Activated CD4-positive, CD25-positive, alpha-beta regulatory T cell treated with anti-CD3 and anti-CD28 coated beads, Interleukin-2, amount 50 U/mL, for 72 hours (primary cell): ENCODE measurements around the gene TLR9.

Source experiments
- DNase-seq: peaks from one replicate; pipeline ENCODE4 v3.0.0; 2021

Gene TLR9

DNA sequence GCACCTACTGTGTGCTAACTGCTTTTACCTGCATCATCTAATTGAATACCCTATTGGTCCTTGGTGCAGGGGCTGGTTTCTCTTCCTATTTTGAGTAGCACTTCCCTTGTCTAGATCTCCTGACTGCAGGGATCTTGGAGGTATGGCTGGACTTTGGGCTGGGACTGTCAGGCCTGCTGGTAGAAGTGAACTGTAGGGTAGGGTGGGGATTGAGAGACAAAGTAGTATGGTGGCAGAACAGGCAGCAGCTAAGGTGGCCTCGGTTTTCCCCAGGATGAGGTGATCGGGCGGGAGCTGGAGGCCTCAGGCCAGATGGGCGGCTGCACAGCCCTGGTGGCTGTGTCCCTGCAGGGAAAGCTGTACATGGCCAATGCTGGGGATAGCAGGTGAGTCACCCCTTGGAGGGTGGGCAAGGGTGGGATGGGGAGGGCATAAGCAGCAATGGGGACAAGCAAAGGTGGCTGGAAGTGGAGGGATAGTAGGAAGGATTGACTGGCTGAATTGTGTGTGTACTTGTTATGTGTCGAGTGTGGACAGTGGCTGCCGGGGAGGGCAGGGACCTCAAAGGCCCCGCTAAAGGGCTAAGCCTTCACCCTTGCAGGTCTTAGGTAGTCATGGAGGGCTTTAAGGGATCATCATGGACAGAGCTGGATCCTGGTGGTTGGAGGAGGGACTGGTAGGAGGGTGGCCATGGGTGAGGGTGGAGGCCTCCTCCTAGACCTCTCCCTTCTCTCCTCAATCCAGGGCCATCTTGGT lies 22.1 kb upstream of the TLR9 start:
- peak; percentile 28 for DNase-seq

DNA sequence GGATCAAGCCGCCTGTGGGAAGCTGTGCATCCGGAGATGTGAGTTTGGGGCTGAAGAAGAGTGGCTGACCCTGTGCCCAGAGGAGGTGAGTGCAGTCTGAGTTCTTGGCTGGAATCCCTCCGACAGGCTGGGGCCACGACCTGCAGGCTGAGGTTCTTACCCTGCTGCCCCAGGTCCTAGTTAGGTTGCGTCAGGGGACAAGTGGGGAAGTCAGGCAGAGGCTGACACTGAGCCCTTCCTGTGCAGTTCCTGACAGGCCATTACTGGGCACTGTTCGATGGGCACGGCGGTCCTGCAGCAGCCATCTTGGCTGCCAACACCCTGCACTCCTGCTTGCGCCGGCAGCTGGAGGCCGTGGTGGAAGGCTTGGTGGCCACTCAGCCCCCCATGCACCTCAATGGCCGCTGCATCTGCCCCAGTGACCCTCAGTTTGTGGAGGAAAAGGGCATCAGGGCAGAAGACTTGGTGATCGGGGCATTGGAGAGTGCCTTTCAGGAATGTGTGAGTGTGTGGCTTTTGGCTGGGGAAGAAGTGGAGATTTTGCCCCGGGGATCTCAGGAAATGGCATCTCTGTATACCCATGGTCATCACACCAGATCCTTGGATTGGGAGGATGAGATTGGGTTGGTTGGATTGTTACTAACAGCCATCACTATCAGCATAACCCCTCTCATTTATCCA lies 21.4 kb upstream of the TLR9 start:
- DNase-seq: peak; percentile 36

DNA sequence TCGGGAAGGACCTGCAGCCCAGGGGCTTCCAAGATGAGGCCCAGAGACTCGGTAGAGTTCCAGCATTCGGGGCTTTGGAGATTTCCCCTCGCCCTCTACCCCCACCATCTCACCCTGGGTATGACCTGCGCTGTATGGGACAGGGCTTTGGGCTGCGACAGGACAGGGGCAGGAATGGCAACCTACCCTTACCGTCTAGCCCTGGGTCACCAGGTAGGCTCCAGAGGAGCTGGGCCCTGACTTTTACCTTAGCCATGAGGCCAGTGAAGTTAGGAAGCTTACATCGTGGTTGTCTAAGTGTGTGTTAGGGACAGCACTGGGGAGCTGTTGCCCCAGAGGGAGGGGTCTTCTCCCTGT lies 20.8 kb upstream of the TLR9 start:
- no peak for DNase-seq

DNA sequence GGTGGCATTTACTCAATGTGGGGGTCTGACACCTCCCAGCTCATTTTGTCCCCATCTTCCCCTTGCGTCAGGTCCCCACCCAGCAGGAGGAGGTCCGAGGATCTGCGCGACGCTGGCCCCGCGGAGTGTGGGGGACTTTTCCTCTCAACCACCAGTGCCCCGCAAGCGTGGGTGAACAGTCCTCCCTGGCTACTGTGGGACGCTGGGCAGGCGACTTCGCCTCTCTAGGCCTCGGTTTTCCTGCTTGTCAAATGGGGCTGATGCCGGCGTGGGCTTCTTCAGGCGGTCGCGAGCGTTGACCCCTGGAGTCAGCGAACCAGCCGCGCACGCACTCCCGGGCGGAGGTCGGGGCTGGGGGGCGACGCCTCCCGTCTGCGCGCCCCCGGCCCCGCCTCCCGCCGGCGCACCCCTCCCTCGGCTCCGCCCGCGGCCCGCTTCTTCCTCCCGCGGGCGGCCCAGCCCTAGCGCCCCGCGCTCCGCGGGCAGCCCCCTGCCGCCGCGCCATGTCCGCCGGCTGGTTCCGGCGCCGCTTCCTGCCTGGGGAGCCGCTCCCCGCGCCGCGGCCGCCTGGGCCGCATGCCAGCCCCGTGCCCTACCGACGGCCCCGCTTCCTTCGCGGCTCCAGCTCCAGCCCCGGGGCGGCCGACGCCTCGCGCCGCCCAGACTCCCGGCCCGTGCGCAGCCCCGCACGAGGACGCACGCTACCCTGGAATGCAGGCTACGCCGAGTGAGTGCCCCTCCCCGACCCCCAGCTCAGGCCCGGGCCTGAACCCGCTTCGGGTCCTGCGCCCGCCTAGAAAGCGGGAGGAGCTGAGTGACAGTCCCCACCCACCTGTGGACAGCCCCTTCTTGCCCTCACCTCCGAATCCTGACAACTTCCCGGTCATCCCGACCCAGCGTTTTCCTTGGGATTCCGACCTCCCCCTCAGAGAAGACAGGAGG lies 20.1 kb upstream of the TLR9 start, which contains the start of gene PPM1M:
PPM1M (plus strand) TSS at position 438 of the 942 bp plus-strand sequence; CDS start at position 504, 66 bp downstream.
- DNase-seq: peak; percentile 68

DNA sequence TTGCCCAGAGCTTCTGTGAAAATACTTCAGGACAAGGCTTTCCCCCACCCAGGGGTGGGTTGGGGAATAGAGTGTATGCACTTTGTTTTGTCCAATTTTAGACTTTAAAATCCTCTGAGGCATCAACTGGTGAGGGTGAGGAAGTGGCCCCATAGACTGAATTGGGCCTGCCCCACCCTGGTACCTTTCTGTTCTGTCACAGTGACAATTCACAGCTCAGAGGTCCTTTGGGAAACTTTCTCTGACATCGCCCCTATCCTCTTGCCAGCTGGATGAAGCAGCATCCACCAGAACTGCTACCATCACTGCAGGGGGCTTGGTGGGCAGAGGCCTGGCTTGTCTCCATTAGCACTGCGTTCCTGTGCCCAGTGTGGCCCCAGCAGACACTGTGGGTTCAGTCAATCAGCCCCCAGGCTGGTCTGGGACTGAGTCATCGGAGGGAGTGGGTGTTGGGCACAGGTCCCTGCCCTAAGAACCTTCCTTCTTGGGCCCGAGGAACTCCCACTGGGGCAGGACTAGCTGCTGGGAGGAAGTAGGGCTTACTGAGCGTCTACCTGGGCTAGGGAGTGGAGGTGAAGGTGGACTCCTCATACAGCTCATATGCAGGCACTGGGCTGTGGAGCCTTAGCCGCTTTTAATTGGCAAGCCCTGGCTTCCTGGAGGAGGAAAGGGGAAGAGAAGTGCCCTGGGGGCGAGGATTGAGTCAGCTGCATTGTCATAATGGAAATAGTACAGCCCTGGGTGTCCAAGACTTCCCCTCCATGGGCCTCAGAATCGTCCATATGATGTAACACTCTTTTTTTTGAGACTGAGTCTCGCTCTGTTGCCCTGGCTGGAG lies 18.6 kb upstream of the TLR9 start:
- DNase-seq: peak; percentile 50

DNA sequence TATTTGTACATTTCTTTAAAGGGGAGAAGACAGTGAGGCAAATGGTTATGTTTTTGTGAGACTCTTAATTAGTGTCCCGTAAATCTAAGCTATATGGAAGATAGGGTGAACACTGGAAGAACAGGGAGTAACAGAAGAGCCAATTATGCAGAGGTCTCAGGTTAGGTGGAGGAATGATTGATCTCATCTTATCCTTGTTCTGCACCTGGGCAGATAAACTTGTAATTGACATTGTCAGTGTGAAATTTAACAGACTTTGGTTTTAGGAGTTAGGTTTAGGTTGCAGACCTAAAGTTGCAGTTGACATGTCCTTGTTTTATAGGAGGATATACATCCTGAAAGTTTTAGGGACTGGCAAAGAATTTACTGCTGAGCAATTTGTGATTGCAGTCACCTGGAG lies 16.6 kb upstream of the TLR9 start:
- no peak for DNase-seq

DNA sequence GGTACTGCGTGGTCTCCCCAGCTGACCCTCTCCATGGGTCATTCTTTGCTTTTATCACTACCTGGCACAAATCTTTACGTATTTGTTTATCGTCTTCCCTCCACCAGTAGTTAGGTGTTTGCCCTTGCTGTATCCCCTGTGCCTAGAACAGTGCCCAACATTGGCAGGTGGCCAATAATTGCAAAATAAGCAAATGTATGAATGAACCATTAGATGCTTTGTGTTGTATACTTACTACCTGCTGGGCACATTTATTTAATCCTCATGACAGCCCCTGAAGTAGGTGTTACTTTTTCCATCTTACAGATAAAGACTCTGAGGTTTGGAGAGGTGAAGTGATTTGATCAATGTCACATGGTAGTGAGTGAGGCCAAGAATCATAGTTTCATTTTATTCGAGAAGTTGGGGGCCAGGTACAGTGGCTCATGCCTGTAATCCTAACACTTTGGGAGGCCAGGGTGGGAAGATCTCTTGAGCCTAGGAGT lies 15.5 kb upstream of the TLR9 start:
- DNase-seq: no peak

DNA sequence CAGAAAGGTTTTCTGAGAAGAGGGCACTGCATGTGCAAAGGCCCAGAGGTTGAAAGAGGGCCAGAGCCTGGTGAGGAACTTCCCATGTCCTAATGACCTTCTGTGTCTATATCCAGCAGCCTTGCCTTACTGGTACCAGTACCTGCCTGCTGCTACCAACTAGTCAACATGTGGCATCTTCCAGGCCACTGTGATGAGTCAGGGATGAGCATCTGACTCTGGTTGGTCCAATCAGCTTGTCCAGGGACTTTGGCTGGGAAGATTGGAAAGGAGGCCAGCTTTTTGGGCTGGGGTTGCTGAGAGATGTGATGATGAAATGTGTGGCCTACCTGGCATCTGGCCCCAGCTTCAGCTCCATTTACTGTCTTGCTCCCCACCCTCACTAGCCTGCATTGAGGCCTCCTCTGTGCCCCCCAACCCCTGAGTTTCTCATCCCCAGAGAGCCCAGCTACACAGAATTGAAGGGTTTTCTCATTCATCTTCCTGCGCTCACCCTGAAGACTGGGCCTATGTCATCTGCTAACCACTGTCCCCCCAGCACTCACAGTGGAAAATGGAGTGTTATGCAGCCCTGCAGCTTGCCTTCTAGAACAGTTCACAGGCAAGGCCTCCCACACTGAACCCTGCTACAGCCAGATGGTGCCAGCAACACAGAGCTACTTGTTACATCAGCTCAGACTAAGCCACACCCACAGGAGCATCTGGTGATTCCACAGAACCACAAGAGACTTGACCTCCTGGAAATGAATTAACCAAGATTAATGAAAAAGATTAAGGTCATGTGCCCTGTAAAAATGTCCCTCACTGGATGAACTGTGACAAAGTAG lies 14.8 kb upstream of the TLR9 start:
- DNase-seq: peak; percentile 48

DNA sequence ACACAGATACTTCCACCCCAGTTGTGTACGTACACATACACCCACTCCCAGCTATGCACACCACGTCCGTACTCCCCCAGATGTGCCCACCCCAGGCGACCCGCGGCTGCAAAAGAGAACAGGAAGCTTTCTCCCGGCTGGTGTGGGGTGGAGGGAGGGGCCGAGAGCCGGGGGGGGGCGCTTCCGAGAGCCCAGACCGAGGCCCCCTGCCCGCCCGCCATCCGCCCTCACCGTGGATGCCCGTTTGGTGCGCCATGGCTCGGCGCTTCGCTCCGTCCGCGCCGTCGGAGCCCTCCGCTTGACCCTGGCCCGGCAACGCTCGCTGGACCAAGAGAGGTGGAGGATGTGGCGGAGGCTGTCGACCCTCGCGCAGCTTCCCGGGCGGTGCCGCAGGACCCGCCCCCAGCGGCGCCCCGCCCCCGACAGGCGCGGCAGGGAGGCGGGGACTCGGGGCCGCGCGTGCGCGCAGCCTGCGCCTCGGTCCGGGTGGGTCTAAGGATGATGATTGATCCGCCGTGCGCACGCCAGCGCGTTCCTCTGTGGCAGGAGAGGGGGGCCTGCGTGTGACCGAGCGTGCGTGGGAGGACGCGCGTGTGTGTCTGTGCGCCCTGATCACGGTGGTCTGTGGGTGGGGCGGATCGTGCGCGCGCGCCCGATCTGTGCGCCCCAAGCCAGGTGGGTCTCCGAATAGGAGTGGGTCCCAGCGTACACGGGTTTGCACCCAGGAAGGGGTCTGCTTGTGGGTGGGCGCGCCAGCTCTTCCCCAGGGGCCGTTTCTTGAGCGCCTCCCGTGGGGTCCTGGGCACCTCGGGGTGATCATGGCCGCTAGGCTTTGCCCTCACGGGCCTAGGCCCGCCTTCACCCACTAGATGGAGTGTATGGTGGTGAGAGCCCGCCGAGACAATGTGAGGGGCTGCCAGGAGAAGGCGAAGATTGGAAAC lies 13.6 kb upstream of the TLR9 start, which contains the start of gene TWF2:
TWF2 (minus strand) TSS at position 398 of the 941 bp plus-strand sequence; CDS start at position 256, 142 bp downstream.
- peak; percentile 88 for DNase-seq

DNA sequence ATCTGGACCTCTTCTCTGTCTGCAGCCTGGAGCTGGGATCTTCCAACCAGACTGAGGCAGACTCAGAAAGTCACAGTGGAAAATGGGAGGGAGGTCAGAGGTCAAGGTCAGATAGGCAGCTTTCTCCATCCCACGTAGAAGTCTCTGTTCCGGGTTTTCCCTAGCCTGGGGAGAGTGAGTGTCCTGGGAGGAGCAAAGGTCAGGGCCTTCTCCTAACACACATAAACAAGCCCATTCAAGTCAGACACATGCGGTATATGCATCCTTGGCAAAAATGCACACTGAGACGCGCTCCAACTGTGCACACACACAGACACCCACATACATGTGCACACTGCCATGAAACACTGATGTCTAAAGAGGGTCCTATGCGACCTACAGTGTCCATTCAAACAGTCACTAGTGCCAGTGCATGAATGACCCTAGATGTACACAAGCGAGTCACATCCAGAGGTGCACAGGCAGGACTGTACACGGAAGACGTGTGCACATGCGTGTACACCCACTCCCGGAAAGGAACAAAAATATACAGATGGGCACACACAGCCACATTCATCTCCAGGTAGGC lies 12.8 kb upstream of the TLR9 start:
- no peak for DNase-seq

DNA sequence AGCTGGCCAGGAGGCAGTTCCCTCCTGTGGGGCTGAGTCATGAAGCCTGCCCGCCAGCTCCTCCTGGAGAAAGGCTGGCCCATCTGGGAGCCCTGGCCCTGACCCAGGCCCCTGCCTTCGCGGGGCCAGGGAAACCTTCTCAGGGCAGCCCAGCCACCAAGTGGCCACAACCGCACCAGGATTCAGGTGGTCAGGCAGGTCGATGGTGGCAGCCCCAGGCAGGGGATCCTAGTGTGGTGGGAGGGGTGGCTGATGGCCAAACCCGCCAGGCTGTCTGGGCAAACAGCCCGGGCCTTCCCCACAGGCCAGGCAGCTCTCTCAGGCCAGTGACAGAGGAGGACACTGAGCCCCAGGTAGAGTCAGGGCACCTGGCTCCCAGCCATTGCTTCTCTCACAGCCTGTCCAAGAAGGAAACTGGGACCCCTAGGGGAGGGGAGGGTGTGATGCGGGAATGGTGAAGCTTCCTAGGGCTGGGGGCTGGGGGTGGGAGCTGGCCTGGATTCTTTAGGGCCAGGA lies 12.3 kb upstream of the TLR9 start:
- DNase-seq: no peak

DNA sequence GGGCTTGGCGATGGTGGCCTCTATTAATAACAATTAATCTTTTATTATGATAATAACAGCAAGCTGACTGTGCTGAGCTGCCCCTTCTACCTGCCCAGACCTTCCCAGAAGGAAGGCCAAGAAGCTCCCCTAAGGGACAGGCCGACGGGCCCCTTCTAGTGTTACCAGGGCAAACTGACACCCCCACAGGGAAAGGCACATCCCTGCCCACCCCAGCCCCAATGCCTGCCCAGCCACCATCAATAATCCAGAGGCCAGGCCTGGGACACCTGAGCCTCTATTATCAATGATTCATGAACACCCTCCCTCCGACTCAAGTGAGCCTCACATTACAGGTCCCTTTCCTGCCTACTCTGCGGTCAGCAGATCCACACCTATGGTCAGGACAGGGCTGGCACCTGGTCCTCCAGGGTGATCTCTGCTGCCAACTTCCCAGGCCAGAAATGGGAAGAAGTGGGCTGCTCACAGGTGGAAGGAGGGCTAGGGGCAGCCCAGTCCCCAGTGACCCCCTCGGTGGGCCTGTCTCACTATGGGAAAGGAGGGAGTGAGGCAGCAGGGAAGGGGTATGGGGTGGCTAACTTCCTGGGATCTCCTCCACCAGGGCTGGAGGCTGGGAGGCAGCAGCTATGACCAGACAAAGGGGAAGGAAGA lies 11.7 kb upstream of the TLR9 start:
- no peak for DNase-seq

DNA sequence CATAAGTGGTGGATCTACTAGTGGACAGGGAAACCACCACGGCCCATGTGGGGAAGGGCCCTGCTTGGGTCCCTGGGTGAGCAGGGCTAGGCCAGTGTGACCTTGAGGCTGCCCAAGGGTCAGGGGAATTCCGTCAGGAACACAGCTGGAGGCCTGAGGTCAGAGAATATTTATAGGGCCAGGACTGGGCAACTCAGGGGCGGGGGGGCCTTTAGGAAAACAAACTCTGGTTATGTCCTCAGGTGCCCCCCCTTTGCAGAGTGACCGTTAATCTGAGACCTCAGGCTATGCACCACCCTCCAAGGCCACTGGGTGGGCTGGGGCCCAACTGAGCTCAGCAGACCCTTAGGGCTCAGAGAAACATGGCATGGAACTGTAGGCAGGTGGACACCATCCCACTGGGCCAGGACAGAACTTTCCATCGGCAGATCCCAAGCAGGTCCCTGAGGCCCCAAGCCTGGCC lies 11.0 kb upstream of the TLR9 start:
- no peak for DNase-seq

DNA sequence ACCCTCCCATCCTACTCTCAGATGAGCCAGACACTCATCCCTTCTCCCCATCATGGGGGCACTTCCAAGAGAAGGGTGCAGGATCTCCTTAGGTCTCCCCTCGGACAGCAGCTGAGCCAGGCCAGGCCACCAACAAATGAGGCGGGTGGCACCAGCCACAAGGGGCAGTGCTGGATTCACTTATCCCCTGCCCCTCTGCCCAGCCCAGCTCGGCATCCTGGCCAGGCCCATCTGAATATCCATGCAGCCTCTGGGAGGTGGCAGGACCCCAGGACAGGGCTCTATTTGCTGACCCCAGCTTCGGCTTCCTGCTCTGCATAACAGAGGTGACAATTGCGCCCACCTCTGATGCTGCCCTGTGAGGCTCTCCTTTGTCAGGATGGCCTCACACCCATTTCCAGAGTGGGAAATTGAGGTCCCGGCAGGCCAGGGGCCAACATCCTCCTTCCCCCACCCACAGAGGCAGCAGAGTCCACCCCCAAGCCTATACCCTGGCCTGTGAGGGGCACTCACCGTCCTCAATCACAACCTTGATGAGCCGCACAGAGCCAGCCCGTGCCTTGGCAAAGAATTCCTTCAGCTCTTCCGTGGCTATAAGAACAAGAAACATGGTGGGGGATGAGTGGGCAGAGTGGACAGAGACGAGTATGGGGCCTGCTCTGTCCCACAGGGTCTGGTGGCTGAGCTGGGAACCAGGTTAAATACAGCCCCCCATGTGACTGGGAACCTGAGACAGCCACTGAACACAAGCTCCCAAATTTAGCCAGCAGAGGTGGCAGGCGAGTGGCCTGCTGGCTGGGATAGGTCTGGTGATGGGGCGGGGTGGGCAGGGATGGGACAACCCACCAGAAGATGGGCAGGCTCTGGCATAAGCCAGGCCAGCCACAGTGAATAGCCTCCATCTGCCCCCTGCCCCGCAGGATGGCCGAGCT lies 9.3 kb upstream of the TLR9 start:
- DNase-seq: no peak

DNA sequence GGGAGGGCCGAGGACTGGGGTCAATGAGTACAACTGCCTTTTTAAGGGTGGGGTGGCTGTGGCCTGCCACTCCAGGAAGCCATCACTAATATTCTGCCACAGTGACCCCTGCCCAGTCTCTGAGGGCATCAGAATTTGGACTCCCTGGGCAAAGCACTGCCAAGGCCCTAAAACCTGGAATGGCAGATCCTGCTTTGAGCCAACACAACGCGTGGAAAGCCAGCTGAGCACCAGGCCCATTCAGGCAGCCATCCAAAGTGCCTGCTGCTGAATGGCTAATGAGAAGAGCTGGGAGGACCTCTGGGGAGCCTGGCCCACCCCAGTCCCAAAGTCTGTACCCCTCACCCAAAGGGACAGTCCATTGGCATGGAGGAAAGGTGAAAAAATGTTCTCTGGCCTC lies 8.5 kb upstream of the TLR9 start:
- DNase-seq: no peak

DNA sequence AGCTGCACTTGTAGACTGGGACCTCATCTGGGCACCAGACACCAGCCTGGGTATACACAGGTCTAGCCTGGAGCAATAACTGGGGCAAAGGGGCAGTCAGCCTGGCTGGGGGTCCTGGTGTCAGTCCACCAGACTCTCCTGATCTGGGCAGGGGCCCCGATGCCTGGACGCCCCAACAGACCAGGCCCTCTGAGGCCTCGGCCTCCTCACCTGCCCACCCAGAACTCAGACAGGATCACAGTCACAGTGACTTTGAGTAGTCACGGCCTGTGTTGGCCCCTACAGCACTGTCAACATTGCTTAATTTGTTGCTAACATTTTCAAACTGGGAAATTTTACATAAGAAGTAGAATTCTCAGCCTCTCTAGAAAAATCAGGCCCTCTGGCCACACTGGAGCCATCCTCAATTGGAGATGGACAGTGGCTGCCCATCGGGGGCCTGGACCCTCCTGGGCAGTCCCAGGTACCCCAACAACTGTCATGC lies 7.7 kb upstream of the TLR9 start:
- no peak for DNase-seq
